Keratinocyte (primary cell): ENCODE data around the gene BCAS1. TPM values are rescaled to one million over a fixed set of nuclear protein-coding genes. Genes with fewer than 3 reads are reported as not detected.

Experiments
- DNase-seq: peaks from one replicate; pipeline ENCODE4 v3.0.0-alpha.2; 2011; ENCODE audit warnings: low read depth, missing footprints, low spot score
- FAIRE-seq: peaks from 2 replicates; lab custom pipeline; 2011; peaks lifted over from hg19 to GRCh38; lab: Jason Lieb, UNC
- H2AFZ ChIP-seq: 2 replicates; pipeline ENCODE4 v1.6.0; 2012; ENCODE audit warnings: low read length, control low read depth, inconsistent platforms; ENCODE audit not compliant: control insufficient read depth
- H3K27ac ChIP-seq: 2 replicates; pipeline ENCODE4 v1.5.1; 2011; ENCODE audit warnings: low read length; ENCODE audit not compliant: control insufficient read depth, insufficient read depth
- H3K27me3 ChIP-seq: 3 replicates; pipeline ENCODE4 v1.6.0; 2011; ENCODE audit warnings: low read length; ENCODE audit not compliant: control insufficient read depth, insufficient read depth; ENCODE audit errors: extremely low read depth
- H3K36me3 ChIP-seq, 2 experiments: 2 replicates in 1 of 2; 3 replicates in 1 of 2; pipeline ENCODE4 v1.5.1; 2011; ENCODE audit warnings: low read length in 2 of 2, mild to moderate bottlenecking in 1 of 2; ENCODE audit not compliant: control insufficient read depth in 2 of 2, insufficient read depth in 2 of 2; ENCODE audit errors: extremely low read depth in 1 of 2
- H3K4me1 ChIP-seq: 3 replicates; pipeline ENCODE4 v1.5.1; 2011; ENCODE audit warnings: low read length; ENCODE audit not compliant: control insufficient read depth, insufficient read depth; ENCODE audit errors: extremely low read depth
- H3K4me2 ChIP-seq: 3 replicates; pipeline ENCODE4 v1.6.0; 2011; ENCODE audit warnings: low read depth, low read length; ENCODE audit not compliant: control insufficient read depth, insufficient read depth; ENCODE audit errors: extremely low read depth
- H3K4me3 ChIP-seq, 3 experiments: fragments of 200-600 bp in 1 of 3; sonication (generic) in 1 of 3; 2 replicates in 2 of 3; 3 replicates in 1 of 3; pipeline ENCODE4 v1.5.1; 2011 to 2016; ENCODE audit warnings: low read length in 3 of 3, mild to moderate bottlenecking in 3 of 3, control low read depth in 2 of 3, inconsistent platforms in 1 of 3, low read depth in 1 of 3, mixed read lengths in 1 of 3, mixed run types in 1 of 3, moderate library complexity in 1 of 3; ENCODE audit not compliant: control insufficient read depth in 2 of 3, insufficient read depth in 2 of 3; ENCODE audit errors: extremely low read depth in 1 of 3
- H3K79me2 ChIP-seq: 2 replicates; pipeline ENCODE4 v1.6.0; 2012; ENCODE audit warnings: low read length; ENCODE audit not compliant: control insufficient read depth, insufficient read depth
- H3K9ac ChIP-seq: 3 replicates; pipeline ENCODE4 v1.6.0; 2011; ENCODE audit warnings: low read length; ENCODE audit not compliant: control insufficient read depth, insufficient read depth; ENCODE audit errors: extremely low read depth
- H3K9me1 ChIP-seq: 3 replicates; pipeline ENCODE4 v1.6.0; 2011; ENCODE audit warnings: low read length; ENCODE audit not compliant: control insufficient read depth, insufficient read depth; ENCODE audit errors: extremely low read depth
- H3K9me3 ChIP-seq: 2 replicates; pipeline ENCODE4 v1.5.1; 2012; ENCODE audit warnings: low read depth, low read length; ENCODE audit not compliant: control insufficient read depth
- H4K20me1 ChIP-seq: 3 replicates; pipeline ENCODE4 v1.6.0; 2011; ENCODE audit warnings: low read length; ENCODE audit not compliant: control insufficient read depth, insufficient read depth; ENCODE audit errors: extremely low read depth
- EZH2 ChIP-seq: IDR thresholded peaks from one replicate; pipeline ENCODE4 v1.6.1; 2012; ENCODE audit warnings: inconsistent platforms, mild to moderate bottlenecking, low read length, moderate library complexity
- dilution Hi-C: fragments of 300-500 bp; cut with MboI; formaldehyde crosslinking; loops from one replicate; pipeline ENCODE4 v1.7.0; 2020; ENCODE audit warnings: low sequenced_read_pairs; ENCODE audit not compliant: extremely low pct_ligation_motif_present
- polyA plus RNA-seq, 5 experiments: library from polyadenylated mRNA; depleted of rRNA in 3 of 5; stranded (reverse) in 3 of 5; stranded (forward) in 1 of 5; unstranded in 1 of 5; fragments of >200 nt; gene quantifications; 1 replicate in 1 of 5; 2 replicates in 3 of 5; 3 replicates in 1 of 5; pipeline versions ENCODE4 v1.2.1 to v1.2.3, GENCODE V29; 2011 to 2012; ENCODE audit warnings: missing spikeins in 2 of 5, low read depth in 1 of 5, low replicate concordance in 1 of 5
- TF ChIP-seq, protein P1 (sequence below), 3 experiments: IDR thresholded peaks in 1 of 3; conservative IDR thresholded peaks in 1 of 3; optimal IDR thresholded peaks in 1 of 3; 2 replicates in 2 of 3; 3 replicates in 1 of 3; pipeline versions ENCODE3 to v1.5.1; 2011; ENCODE audit warnings: low read length in 3 of 3, mild to moderate bottlenecking in 3 of 3, moderate library complexity in 2 of 3, control low read depth in 1 of 3, inconsistent platforms in 1 of 3; ENCODE audit not compliant: insufficient read depth in 2 of 3; ENCODE audit errors: extremely low read depth in 1 of 3

Gene BCAS1
- polyA plus RNA-seq, 1 donor (not counting 4 experiments of a cell fraction or from before 2014, with no cell fraction given), result not detected

DNA sequence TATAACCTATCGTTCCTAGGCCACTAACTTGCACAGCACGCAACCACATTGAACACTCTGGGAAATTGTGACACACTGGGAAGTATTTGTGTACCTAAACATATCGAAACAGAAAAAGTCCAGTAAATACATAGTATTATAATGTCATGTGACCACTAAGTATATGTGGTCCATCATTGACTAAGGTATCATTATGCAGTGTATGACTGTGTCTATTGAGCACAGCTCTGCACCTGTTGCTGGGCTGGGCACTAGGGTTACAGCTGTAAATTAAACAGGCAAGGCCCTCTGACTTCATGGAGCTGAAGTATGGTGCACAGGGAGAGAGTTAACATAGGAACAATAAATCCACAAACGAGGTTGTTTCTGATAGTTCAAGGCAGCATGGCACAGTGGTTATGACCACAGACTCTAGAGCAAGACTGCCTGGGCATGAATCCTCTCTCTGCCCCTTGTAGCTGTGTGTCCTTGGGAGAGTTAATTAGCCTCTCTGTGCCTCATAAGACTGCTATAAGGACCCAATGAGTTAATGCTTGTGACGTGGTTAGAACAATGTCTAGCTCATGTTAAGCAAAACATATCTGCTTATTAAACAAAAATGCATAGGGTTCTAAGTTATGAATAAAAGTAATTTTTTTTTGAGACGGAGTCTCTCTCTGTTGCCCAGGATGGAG lies 10.6 kb downstream of the BCAS1 start:
- no peaks in the 10 kb centered on the region for H3K9me3 ChIP-seq
- DNase-seq (no peak), FAIRE-seq (no peak)
- no peak overlapping the region for H3K27ac ChIP-seq
- no peaks in the 10 kb centered on the region for H3K79me2 ChIP-seq
- no peak overlapping the region for H2AFZ ChIP-seq
- TF ChIP-seq EZH2, result no peak
- TF ChIP-seq, protein P1, sequence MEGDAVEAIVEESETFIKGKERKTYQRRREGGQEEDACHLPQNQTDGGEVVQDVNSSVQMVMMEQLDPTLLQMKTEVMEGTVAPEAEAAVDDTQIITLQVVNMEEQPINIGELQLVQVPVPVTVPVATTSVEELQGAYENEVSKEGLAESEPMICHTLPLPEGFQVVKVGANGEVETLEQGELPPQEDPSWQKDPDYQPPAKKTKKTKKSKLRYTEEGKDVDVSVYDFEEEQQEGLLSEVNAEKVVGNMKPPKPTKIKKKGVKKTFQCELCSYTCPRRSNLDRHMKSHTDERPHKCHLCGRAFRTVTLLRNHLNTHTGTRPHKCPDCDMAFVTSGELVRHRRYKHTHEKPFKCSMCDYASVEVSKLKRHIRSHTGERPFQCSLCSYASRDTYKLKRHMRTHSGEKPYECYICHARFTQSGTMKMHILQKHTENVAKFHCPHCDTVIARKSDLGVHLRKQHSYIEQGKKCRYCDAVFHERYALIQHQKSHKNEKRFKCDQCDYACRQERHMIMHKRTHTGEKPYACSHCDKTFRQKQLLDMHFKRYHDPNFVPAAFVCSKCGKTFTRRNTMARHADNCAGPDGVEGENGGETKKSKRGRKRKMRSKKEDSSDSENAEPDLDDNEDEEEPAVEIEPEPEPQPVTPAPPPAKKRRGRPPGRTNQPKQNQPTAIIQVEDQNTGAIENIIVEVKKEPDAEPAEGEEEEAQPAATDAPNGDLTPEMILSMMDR (optimal IDR thresholded peaks at IDR 0.05 in 1 of 3, IDR thresholded peaks at IDR 0.05 in 1 of 3, conservative IDR thresholded peaks at IDR 0.05 in 1 of 3; ENCODE audit: extremely low read depth in 1 of 3, insufficient read depth in 2 of 3, low read length in 3 of 3), result no peak
- no peaks in the 10 kb centered on the region for H4K20me1 ChIP-seq
- H3K4me3 ChIP-seq, result no peak overlapping the region
- H3K36me3 ChIP-seq, result no peaks in the 10 kb centered on the region
- H3K9me1 ChIP-seq, result no peaks in the 10 kb centered on the region
- dilution Hi-C loops, result loop anchor here (10.0 kb wide), 1 partner anchor 105 kb away; no protein-coding TSS in a partner anchor
- H3K4me2 ChIP-seq, result no peak overlapping the region
- H3K27me3 ChIP-seq, result no peaks in the 10 kb centered on the region
- H3K9ac ChIP-seq, result no peak overlapping the region
- H3K4me1 ChIP-seq, result peaks cover 11% of the 10 kb centered on the region

DNA sequence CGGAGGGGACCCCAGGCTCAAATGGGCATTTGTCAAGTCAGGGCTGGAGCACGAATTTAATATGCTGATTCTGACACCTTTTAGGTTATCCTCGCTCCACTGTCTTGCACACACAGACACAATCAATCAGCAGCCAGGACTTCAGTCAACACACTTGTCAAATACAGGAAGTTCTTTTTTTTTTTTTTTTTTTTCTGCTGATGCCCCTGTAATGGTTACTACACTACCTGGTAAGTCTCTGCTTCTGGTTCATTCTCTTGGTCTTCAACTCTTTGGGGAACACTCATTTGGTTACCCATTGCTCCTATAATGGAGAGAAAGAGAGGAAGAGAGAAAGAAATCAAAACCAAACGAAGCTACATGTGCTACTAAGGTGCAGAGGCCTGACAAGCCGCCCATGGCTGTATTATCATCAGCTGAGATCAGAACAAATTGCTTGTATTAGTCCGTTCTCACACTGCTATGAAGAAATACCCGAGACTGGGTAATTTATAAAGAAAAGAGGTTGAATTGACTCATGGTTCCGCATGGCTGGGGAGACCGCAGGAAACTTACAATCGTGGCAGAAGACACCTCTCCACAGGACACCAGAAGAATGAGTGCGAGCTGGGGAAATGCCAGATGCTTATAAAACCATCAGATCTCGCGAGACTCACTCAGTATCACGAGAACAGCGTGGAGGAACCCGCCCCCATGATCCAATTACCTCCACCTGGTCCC lies 11.8 kb downstream of the BCAS1 start:
- H2AFZ ChIP-seq, result no peak overlapping the region
- H3K27me3 ChIP-seq, result no peaks in the 10 kb centered on the region
- H3K4me3 ChIP-seq, result no peak overlapping the region
- H3K9me3 ChIP-seq, result no peaks in the 10 kb centered on the region
- no peak overlapping the region for H3K27ac ChIP-seq
- H3K36me3 ChIP-seq, result no peaks in the 10 kb centered on the region
- H3K9ac ChIP-seq, result no peak overlapping the region
- no peak overlapping the region for H3K4me2 ChIP-seq
- TF ChIP-seq, protein P1 (optimal IDR thresholded peaks at IDR 0.05 in 1 of 3, IDR thresholded peaks at IDR 0.05 in 1 of 3, conservative IDR thresholded peaks at IDR 0.05 in 1 of 3; ENCODE audit: extremely low read depth in 1 of 3, insufficient read depth in 2 of 3, low read length in 3 of 3), result no peak
- no peak for TF ChIP-seq EZH2
- FAIRE-seq (no peak), DNase-seq (no peak)
- dilution Hi-C loops, result loop anchor here (10.0 kb wide), 1 partner anchor 104 kb away; no protein-coding TSS in a partner anchor
- no peaks in the 10 kb centered on the region for H3K79me2 ChIP-seq
- H4K20me1 ChIP-seq, result no peaks in the 10 kb centered on the region
- no peaks in the 10 kb centered on the region for H3K9me1 ChIP-seq
- H3K4me1 ChIP-seq, result peaks cover 11% of the 10 kb centered on the region
